Measurements from ENCODE around the gene SHC1.

DNA sequence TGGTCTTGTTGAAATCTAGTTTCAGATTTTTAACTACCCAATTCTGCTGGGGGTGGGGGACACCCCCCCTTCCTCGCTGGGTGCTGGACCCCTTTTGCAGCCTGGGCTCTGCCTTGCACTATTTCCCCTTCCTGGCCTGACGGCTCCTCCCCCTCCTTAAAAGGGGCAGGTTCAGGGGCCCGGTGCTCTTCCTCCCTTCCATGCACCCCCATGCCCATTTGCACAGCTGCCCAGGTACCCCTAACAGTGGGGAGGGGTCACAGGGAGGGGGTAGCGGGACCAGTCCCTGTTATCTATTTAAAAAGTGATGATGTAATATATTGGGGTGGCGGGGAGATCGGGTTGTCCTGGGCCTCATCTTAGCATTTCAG, 47.4 kb upstream of the SHC1 start:
- no peak for TF ChIP-seq EZH2 (IDR thresholded peaks at IDR 0.05; ENCODE audit: borderline replicate concordance, low read depth, low read length, severe bottlenecking)
- TF ChIP-seq, protein P1, sequence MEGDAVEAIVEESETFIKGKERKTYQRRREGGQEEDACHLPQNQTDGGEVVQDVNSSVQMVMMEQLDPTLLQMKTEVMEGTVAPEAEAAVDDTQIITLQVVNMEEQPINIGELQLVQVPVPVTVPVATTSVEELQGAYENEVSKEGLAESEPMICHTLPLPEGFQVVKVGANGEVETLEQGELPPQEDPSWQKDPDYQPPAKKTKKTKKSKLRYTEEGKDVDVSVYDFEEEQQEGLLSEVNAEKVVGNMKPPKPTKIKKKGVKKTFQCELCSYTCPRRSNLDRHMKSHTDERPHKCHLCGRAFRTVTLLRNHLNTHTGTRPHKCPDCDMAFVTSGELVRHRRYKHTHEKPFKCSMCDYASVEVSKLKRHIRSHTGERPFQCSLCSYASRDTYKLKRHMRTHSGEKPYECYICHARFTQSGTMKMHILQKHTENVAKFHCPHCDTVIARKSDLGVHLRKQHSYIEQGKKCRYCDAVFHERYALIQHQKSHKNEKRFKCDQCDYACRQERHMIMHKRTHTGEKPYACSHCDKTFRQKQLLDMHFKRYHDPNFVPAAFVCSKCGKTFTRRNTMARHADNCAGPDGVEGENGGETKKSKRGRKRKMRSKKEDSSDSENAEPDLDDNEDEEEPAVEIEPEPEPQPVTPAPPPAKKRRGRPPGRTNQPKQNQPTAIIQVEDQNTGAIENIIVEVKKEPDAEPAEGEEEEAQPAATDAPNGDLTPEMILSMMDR (IDR thresholded peaks at IDR 0.05; ENCODE audit: borderline replicate concordance, extremely low read depth, low read length, poor library complexity, severe bottlenecking) = no peak

All from DND-41 (cell line).